ENCODE data around the gene PDE4D.
A peak's percentile ranks its signal among the peaks of the same experiment; 100 is the strongest.

PDE4D gene

DNA sequence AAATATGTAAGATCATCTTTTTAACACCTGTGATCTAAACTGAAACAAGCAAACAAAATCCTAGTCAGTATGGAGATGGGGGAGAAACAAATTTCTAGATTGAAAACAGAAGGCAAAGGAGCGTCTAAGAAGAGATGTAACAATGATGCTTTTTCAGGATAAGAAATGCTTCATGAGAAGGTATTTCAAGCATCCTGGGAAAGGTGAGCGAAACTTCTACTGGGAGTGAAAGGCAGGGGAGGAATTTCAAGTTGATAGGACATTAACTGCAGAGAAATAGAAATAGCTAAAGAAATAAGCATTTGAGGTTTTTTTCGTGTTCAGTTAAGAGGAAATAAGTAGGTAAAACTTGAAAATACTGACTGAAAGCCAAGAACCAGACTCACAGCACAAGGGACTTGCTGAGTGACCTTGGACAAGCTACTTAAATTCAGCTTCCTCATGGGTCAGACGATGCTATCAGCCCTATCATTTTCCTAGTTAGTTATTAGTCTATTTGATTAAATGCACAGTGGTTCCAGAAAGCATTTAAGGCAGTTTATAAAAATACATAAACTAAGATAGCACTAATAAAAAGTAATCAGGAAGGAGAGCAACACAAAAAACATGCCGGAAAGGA, 406.3 kb downstream of the PDE4D start:
- H2BK12ac ChIP-seq (ENCODE audit: low read length in 2 of 2): no peak overlapping the region
- H3K4me2 ChIP-seq (ENCODE audit: low read length, poor library complexity, severe bottlenecking): no peak overlapping the region
- no peak overlapping the region for H2BK5ac ChIP-seq (ENCODE audit: low read depth, low read length, poor library complexity, severe bottlenecking)
- no peak overlapping the region for H2BK15ac ChIP-seq (ENCODE audit: low read depth, poor library complexity, severe bottlenecking)
- no peak overlapping the region for H3K4me3 ChIP-seq (ENCODE audit: insufficient read depth in 1 of 2, low read depth in 1 of 2, low read length in 2 of 2)
- H2AK5ac ChIP-seq (ENCODE audit: low read length, severe bottlenecking): no peak overlapping the region
- H3K4ac ChIP-seq (ENCODE audit: low read depth in 1 of 2, low read length in 2 of 2): no peak overlapping the region
- no peak overlapping the region for H2AFZ ChIP-seq (ENCODE audit: low read depth, low read length)
- no peaks in the 10 kb centered on the region for H3K79me1 ChIP-seq (replicated peaks; ENCODE audit: low read length, poor library complexity, severe bottlenecking)
- 88% methylated on average over 4 of the region's 5 CpGs for WGBS
- H3K23ac ChIP-seq (ENCODE audit: low read length in 2 of 2): no peak overlapping the region
- no peaks in the 10 kb centered on the region for H3K36me3 ChIP-seq (ENCODE audit: control insufficient read depth in 1 of 2, insufficient read depth in 2 of 2, low read depth in 1 of 2, low read length in 2 of 2)
- no peak overlapping the region for H3K27ac ChIP-seq (ENCODE audit: low read length, poor library complexity, severe bottlenecking)
- H3K9ac ChIP-seq (ENCODE audit: low read length): no peak overlapping the region
- no peak overlapping the region for H4K91ac ChIP-seq (ENCODE audit: low read length)
- H3K18ac ChIP-seq (ENCODE audit: low read depth in 1 of 2, low read length in 2 of 2): no peak overlapping the region
- no peak overlapping the region for H3K14ac ChIP-seq (ENCODE audit: low read length in 2 of 2)
- no peak for DNase-seq
- no peak overlapping the region for H2BK120ac ChIP-seq (ENCODE audit: low read depth, low read length)
- H3K9me3 ChIP-seq (ENCODE audit: control insufficient read depth, low read length): no peaks in the 10 kb centered on the region
- H3K27me3 ChIP-seq (ENCODE audit: control insufficient read depth in 1 of 2, insufficient read depth in 1 of 2, low read length in 2 of 2): peaks cover 0 to 27% of the 10 kb centered on the region in 2 experiments
- H3K4me1 ChIP-seq (ENCODE audit: control insufficient read depth, insufficient read depth, low read depth, low read length): peaks cover 8% of the 10 kb centered on the region
- no peak overlapping the region for H4K8ac ChIP-seq (ENCODE audit: low read length)

- no peak overlapping the region for H3K27ac ChIP-seq (ENCODE audit: low read length, poor library complexity, severe bottlenecking)
- H3K27me3 ChIP-seq (ENCODE audit: control insufficient read depth in 1 of 2, insufficient read depth in 1 of 2, low read length in 2 of 2): peaks cover 0 to 27% of the 10 kb centered on the region in 2 experiments
- WGBS: no CpG with 5 or more reads among the region's 2 CpGs
- no peak overlapping the region for H3K4me3 ChIP-seq (ENCODE audit: insufficient read depth in 1 of 2, low read depth in 1 of 2, low read length in 2 of 2)
- no peak overlapping the region for H2AK5ac ChIP-seq (ENCODE audit: low read length, severe bottlenecking)
- H3K9ac ChIP-seq (ENCODE audit: low read length): no peak overlapping the region
- no peaks in the 10 kb centered on the region for H3K79me1 ChIP-seq (replicated peaks; ENCODE audit: low read length, poor library complexity, severe bottlenecking)
- H3K4me1 ChIP-seq (ENCODE audit: control insufficient read depth, insufficient read depth, low read depth, low read length): peaks cover 8% of the 10 kb centered on the region
- H3K18ac ChIP-seq (ENCODE audit: low read depth in 1 of 2, low read length in 2 of 2): no peak overlapping the region
- H2BK12ac ChIP-seq (ENCODE audit: low read length in 2 of 2): no peak overlapping the region
- no peaks in the 10 kb centered on the region for H3K9me3 ChIP-seq (ENCODE audit: control insufficient read depth, low read length)
- DNase-seq: no peak
- H4K91ac ChIP-seq (ENCODE audit: low read length): no peak overlapping the region
- no peak overlapping the region for H2BK15ac ChIP-seq (ENCODE audit: low read depth, poor library complexity, severe bottlenecking)
- no peak overlapping the region for H2AFZ ChIP-seq (ENCODE audit: low read depth, low read length)
- H3K14ac ChIP-seq (ENCODE audit: low read length in 2 of 2): no peak overlapping the region
- H3K36me3 ChIP-seq (ENCODE audit: control insufficient read depth in 1 of 2, insufficient read depth in 2 of 2, low read depth in 1 of 2, low read length in 2 of 2): no peaks in the 10 kb centered on the region
- H2BK120ac ChIP-seq (ENCODE audit: low read depth, low read length): no peak overlapping the region
- H2BK5ac ChIP-seq (ENCODE audit: low read depth, low read length, poor library complexity, severe bottlenecking): no peak overlapping the region
- no peak overlapping the region for H3K4me2 ChIP-seq (ENCODE audit: low read length, poor library complexity, severe bottlenecking)
- H4K8ac ChIP-seq (ENCODE audit: low read length): no peak overlapping the region
- H3K23ac ChIP-seq (ENCODE audit: low read length in 2 of 2): no peak overlapping the region
- no peak overlapping the region for H3K4ac ChIP-seq (ENCODE audit: low read depth in 1 of 2, low read length in 2 of 2)
These were observed 407.0 kb downstream of the PDE4D start for GRCh38 chr5:59486508-59486907.

- Histone ChIP-seq H3K27ac (ENCODE audit: low read length, poor library complexity, severe bottlenecking) (no peak overlapping the region), H3K4ac (ENCODE audit: low read depth in 1 of 2, low read length in 2 of 2) (no peak overlapping the region), H3K4me1 (ENCODE audit: control insufficient read depth, insufficient read depth, low read depth, low read length) (peaks cover 8% of the 10 kb centered on the region), H3K18ac (ENCODE audit: low read depth in 1 of 2, low read length in 2 of 2) (no peak overlapping the region), H3K4me3 (ENCODE audit: insufficient read depth in 1 of 2, low read depth in 1 of 2, low read length in 2 of 2) (no peak overlapping the region), H2BK5ac (ENCODE audit: low read depth, low read length, poor library complexity, severe bottlenecking) (no peak overlapping the region), H3K9me3 (ENCODE audit: control insufficient read depth, low read length) (no peaks in the 10 kb centered on the region), H3K79me1 (replicated peaks; ENCODE audit: low read length, poor library complexity, severe bottlenecking) (peaks cover 3% of the 10 kb centered on the region), H3K14ac (ENCODE audit: low read length in 2 of 2) (no peak overlapping the region), H4K91ac (ENCODE audit: low read length) (no peak overlapping the region), H3K9ac (ENCODE audit: low read length) (no peak overlapping the region), H3K27me3 (ENCODE audit: control insufficient read depth in 1 of 2, insufficient read depth in 1 of 2, low read length in 2 of 2) (peaks cover 0 to 31% of the 10 kb centered on the region in 2 experiments), H3K36me3 (ENCODE audit: control insufficient read depth in 1 of 2, insufficient read depth in 2 of 2, low read depth in 1 of 2, low read length in 2 of 2) (no peaks in the 10 kb centered on the region), H2AFZ (ENCODE audit: low read depth, low read length) (no peak overlapping the region), H2AK5ac (ENCODE audit: low read length, severe bottlenecking) (no peak overlapping the region), H4K8ac (ENCODE audit: low read length) (no peak overlapping the region), H3K23ac (ENCODE audit: low read length in 2 of 2) (no peak overlapping the region), H2BK120ac (ENCODE audit: low read depth, low read length) (no peak overlapping the region), H2BK15ac (ENCODE audit: low read depth, poor library complexity, severe bottlenecking) (no peak overlapping the region), H3K4me2 (ENCODE audit: low read length, poor library complexity, severe bottlenecking) (no peak overlapping the region), H2BK12ac (ENCODE audit: low read length in 2 of 2) (no peak overlapping the region)
- peak; percentile 63 for DNase-seq
- WGBS: 42% methylated on average over 1 of the region's 2 CpGs
These were observed 407.7 kb downstream of the PDE4D start for GRCh38 chr5:59485629-59486439.

- Histone ChIP-seq H2BK15ac (ENCODE audit: low read depth, poor library complexity, severe bottlenecking) (no peak overlapping the region), H2AFZ (ENCODE audit: low read depth, low read length) (no peak overlapping the region), H2BK12ac (ENCODE audit: low read length in 2 of 2) (no peak overlapping the region), H3K27me3 (ENCODE audit: control insufficient read depth in 1 of 2, insufficient read depth in 1 of 2, low read length in 2 of 2) (peaks cover 0 to 34% of the 10 kb centered on the region in 2 experiments), H3K4me1 (ENCODE audit: control insufficient read depth, insufficient read depth, low read depth, low read length) (peaks cover 8% of the 10 kb centered on the region), H3K23ac (ENCODE audit: low read length in 2 of 2) (no peak overlapping the region), H2BK5ac (ENCODE audit: low read depth, low read length, poor library complexity, severe bottlenecking) (no peak overlapping the region), H2BK120ac (ENCODE audit: low read depth, low read length) (no peak overlapping the region), H4K91ac (ENCODE audit: low read length) (no peak overlapping the region), H3K27ac (ENCODE audit: low read length, poor library complexity, severe bottlenecking) (peak overlapping the region; percentile 81), H2AK5ac (ENCODE audit: low read length, severe bottlenecking) (no peak overlapping the region), H4K8ac (ENCODE audit: low read length) (no peak overlapping the region), H3K36me3 (ENCODE audit: control insufficient read depth in 1 of 2, insufficient read depth in 2 of 2, low read depth in 1 of 2, low read length in 2 of 2) (no peaks in the 10 kb centered on the region), H3K4me3 (ENCODE audit: insufficient read depth in 1 of 2, low read depth in 1 of 2, low read length in 2 of 2) (no peak overlapping the region), H3K14ac (ENCODE audit: low read length in 2 of 2) (no peak overlapping the region), H3K79me1 (replicated peaks; ENCODE audit: low read length, poor library complexity, severe bottlenecking) (peaks cover 4% of the 10 kb centered on the region), H3K9me3 (ENCODE audit: control insufficient read depth, low read length) (no peaks in the 10 kb centered on the region), H3K9ac (ENCODE audit: low read length) (no peak overlapping the region), H3K4ac (ENCODE audit: low read depth in 1 of 2, low read length in 2 of 2) (no peak overlapping the region), H3K18ac (ENCODE audit: low read depth in 1 of 2, low read length in 2 of 2) (no peak overlapping the region), H3K4me2 (ENCODE audit: low read length, poor library complexity, severe bottlenecking) (no peak overlapping the region)
- peak; percentile 9 for DNase-seq
- WGBS: no CpG with 5 or more reads among the region's 2 CpGs
These were observed 408.4 kb downstream of the PDE4D start for GRCh38 chr5:59485107-59485506.

Data from mesenchymal stem cell (in vitro differentiated cells and primary cell).